Neural cell (in vitro differentiated cells): ENCODE data around the gene GRWD1. TPM values are rescaled to one million over a fixed set of nuclear protein-coding genes. Genes with fewer than 3 reads are reported as not detected.
"Not testable (repeated sequence)": the region's sequence is repeated elsewhere in the genome, so short reads cannot be mapped to it uniquely, and the experiment has no call there.

Experiments
- H2AFZ ChIP-seq: fragments of 200-600, 300-800 bp; sonication (generic), shearing (Covaris generic); 2 replicates; pipeline ENCODE4 v1.6.0; 2014; ENCODE audit warnings: low read depth, mild to moderate bottlenecking, antibody characterized with exemption, low read length, moderate library complexity
- H3F3A ChIP-seq: fragments of 200-600 bp; shearing (Covaris generic); 2 replicates; pipeline ENCODE4 v1.6.1; 2016; ENCODE audit warnings: mild to moderate bottlenecking, moderate library complexity, mixed read lengths, antibody characterized with exemption, low read length; ENCODE audit not compliant: insufficient read depth, poor library complexity, severe bottlenecking
- H3K27ac ChIP-seq: fragments of 200-600, 300-800 bp; sonication (generic), shearing (Covaris generic); 2 replicates; pipeline ENCODE4 v1.5.1; 2014; ENCODE audit warnings: mild to moderate bottlenecking, low read length, moderate library complexity
- H3K27me3 ChIP-seq: fragments of 300-800, 200-600 bp; sonication (generic), shearing (Covaris generic); 2 replicates; pipeline ENCODE4 v1.6.0; 2014; ENCODE audit warnings: mild to moderate bottlenecking, low read depth, low read length, moderate library complexity; ENCODE audit not compliant: insufficient read depth
- H3K36me3 ChIP-seq: fragments of 300-800, 200-600 bp; sonication (generic), shearing (Covaris generic); 2 replicates; pipeline ENCODE4 v1.5.1; 2014; ENCODE audit warnings: mild to moderate bottlenecking, antibody characterized with exemption, low read length, moderate library complexity; ENCODE audit not compliant: insufficient read depth
- H3K4me2 ChIP-seq: fragments of 300-800, 200-600 bp; sonication (generic), shearing (Covaris generic); 2 replicates; pipeline ENCODE4 v1.6.0; 2014; ENCODE audit warnings: mild to moderate bottlenecking, low read length
- H3K4me3 ChIP-seq: fragments of 300-800, 200-600 bp; sonication (generic), shearing (Covaris generic); 2 replicates; pipeline ENCODE4 v1.5.1; 2014; ENCODE audit warnings: mild to moderate bottlenecking, low read length, moderate library complexity
- H3K79me2 ChIP-seq: fragments of 200-600 bp; shearing (Covaris generic); replicated peaks from 2 replicates; pipeline ENCODE4 v1.6.0; 2014; ENCODE audit warnings: mild to moderate bottlenecking, low read length, moderate library complexity; ENCODE audit not compliant: insufficient read depth
- H3K9ac ChIP-seq: fragments of 300-800, 200-600 bp; sonication (generic), shearing (Covaris generic); 2 replicates; pipeline ENCODE4 v1.6.1; 2016; ENCODE audit warnings: mild to moderate bottlenecking, low read length, mixed read lengths
- H3K9me2 ChIP-seq: fragments of 200-600 bp; shearing (Covaris generic); 2 replicates; pipeline ENCODE4 v1.6.1; 2016; ENCODE audit warnings: mild to moderate bottlenecking, low read length, mixed read lengths; ENCODE audit not compliant: insufficient read depth
- H3K9me3 ChIP-seq: fragments of 200-600, 300-800 bp; sonication (generic), shearing (Covaris generic); 2 replicates; pipeline ENCODE4 v1.6.1; 2016; ENCODE audit warnings: mild to moderate bottlenecking, mixed run types, low read length, moderate library complexity, mixed read lengths
- H4K20me1 ChIP-seq: fragments of 200-600 bp; shearing (Covaris generic); 2 replicates; pipeline ENCODE4 v1.6.1; 2016; ENCODE audit warnings: mild to moderate bottlenecking, mixed run types; ENCODE audit not compliant: insufficient read depth
- CTCF ChIP-seq: fragments of 450-650 bp; IDR thresholded peaks from 2 replicates; pipeline ENCODE4 v1.5.1; 2014; ENCODE audit warnings: antibody characterized with exemption, mild to moderate bottlenecking, moderate library complexity; ENCODE audit not compliant: poor library complexity, severe bottlenecking
- EP300 ChIP-seq: fragments of 450-650 bp; conservative IDR thresholded peaks from 2 replicates; pipeline ENCODE4 v1.6.1; 2014; ENCODE audit warnings: antibody characterized with exemption, mild to moderate bottlenecking, moderate library complexity; ENCODE audit not compliant: poor library complexity, severe bottlenecking
- EZH2 ChIP-seq: fragments of 200-600, 300-800 bp; shearing (Covaris generic), sonication (generic); IDR thresholded peaks from 2 replicates; pipeline ENCODE4 v1.6.1; 2014; ENCODE audit warnings: antibody characterized with exemption, low read length, borderline replicate concordance, mild to moderate bottlenecking; ENCODE audit not compliant: insufficient read depth, poor library complexity, severe bottlenecking
- MXI1 ChIP-seq: fragments of 450-650 bp; conservative IDR thresholded peaks from 2 replicates; pipeline ENCODE4 v1.6.1; 2014; ENCODE audit warnings: antibody characterized with exemption, mild to moderate bottlenecking; ENCODE audit not compliant: poor library complexity, severe bottlenecking
- POLR2AphosphoS5 ChIP-seq: IDR thresholded peaks from 2 replicates; pipeline ENCODE4 v1.6.1; 2012
- RAD21 ChIP-seq: fragments of 450-650 bp; conservative IDR thresholded peaks from 2 replicates; pipeline ENCODE4 v1.6.1; 2014; ENCODE audit warnings: antibody characterized with exemption, mild to moderate bottlenecking, moderate library complexity
- REST ChIP-seq: IDR thresholded peaks from 2 replicates; pipeline ENCODE4 v1.6.1; 2012; ENCODE audit warnings: borderline replicate concordance
- SMC3 ChIP-seq: fragments of 450-650 bp; conservative IDR thresholded peaks from 2 replicates; pipeline ENCODE4 v1.6.1; 2014; ENCODE audit warnings: antibody characterized with exemption, mild to moderate bottlenecking, moderate library complexity; ENCODE audit not compliant: poor library complexity
- TAF1 ChIP-seq: IDR thresholded peaks from 2 replicates; pipeline ENCODE4 v1.6.1; 2012; ENCODE audit warnings: low read depth
- polyA plus RNA-seq: library from polyadenylated mRNA; depleted of rRNA; stranded (reverse); fragments of >200 nt; gene quantifications from 2 replicates; pipeline ENCODE4 v1.2.3, GENCODE V29; 2014

GRWD1 gene
- polyA plus RNA-seq, 1 donor from 2014 or later = 11.8 TPM

GRCh38 chr19:48487544-48487943 lies 41.8 kb downstream of the GRWD1 start:
- Histone ChIP-seq H3K9ac (no peak overlapping the region), H3F3A (no peaks in the 10 kb centered on the region), H3K9me2 (no peaks in the 10 kb centered on the region), H3K4me2 (no peak overlapping the region), H3K27me3 (no peaks in the 10 kb centered on the region), H3K4me3 (no peak overlapping the region), H3K9me3 (no peaks in the 10 kb centered on the region), H3K36me3 (no peaks in the 10 kb centered on the region), H3K79me2 (no peaks in the 10 kb centered on the region), H3K27ac (no peak overlapping the region), H2AFZ (no peak overlapping the region), H4K20me1 (no peaks in the 10 kb centered on the region)
- no peak for TF ChIP-seq SMC3
- no peak for TF ChIP-seq EZH2
- TF ChIP-seq RAD21 = no peak
- TF ChIP-seq REST = no peak
- TF ChIP-seq MXI1 = no peak
- no peak for TF ChIP-seq EP300
- no peak for TF ChIP-seq POLR2AphosphoS5
- no peak for TF ChIP-seq TAF1
- TF ChIP-seq CTCF = no peak

GRCh38 chr19:48487948-48488347 lies 42.2 kb downstream of the GRWD1 start:
- no peaks in the 10 kb centered on the region for H3K9me2 ChIP-seq
- no peak overlapping the region for H3K27ac ChIP-seq
- TF ChIP-seq POLR2AphosphoS5 = no peak
- TF ChIP-seq SMC3 = no peak
- TF ChIP-seq EP300 = no peak
- TF ChIP-seq RAD21 = no peak
- TF ChIP-seq MXI1 = no peak
- no peak for TF ChIP-seq EZH2
- TF ChIP-seq TAF1 = no peak
- TF ChIP-seq CTCF = no peak
- no peak for TF ChIP-seq REST
- no peaks in the 10 kb centered on the region for H3K79me2 ChIP-seq
- H3K9ac ChIP-seq = no peak overlapping the region
- no peak overlapping the region for H2AFZ ChIP-seq
- H3K9me3 ChIP-seq = no peaks in the 10 kb centered on the region
- H4K20me1 ChIP-seq = no peaks in the 10 kb centered on the region
- no peaks in the 10 kb centered on the region for H3F3A ChIP-seq
- no peak overlapping the region for H3K4me2 ChIP-seq
- no peaks in the 10 kb centered on the region for H3K27me3 ChIP-seq
- H3K36me3 ChIP-seq = no peaks in the 10 kb centered on the region
- H3K4me3 ChIP-seq = no peak overlapping the region

DNA sequence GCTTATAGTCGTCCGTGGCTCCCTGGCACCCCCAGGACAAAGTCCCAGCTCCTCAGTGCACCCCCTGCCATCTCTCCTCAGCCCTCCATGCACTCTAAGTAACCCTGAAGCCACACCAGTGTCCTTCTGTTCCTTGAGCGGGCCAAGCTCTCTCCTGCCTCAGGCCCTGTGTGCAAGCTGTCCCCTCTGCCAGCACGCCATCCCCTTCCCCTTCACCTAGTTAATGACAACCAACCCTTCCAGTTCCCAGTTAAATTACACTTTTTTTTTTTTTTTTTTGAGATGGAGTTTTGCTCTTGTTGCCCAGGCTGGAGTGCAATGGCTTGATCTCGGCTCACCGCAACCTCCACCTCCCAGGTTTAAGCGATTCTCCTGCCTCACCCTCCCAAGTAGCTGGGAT lies 42.7 kb downstream of the GRWD1 start:
- H3K27me3 ChIP-seq, H3K9me3 ChIP-seq, H3K27ac ChIP-seq, H3K9ac ChIP-seq, H3K79me2 ChIP-seq, H3K4me2 ChIP-seq, H3F3A ChIP-seq, H3K36me3 ChIP-seq, H3K4me3 ChIP-seq, H3K9me2 ChIP-seq, H2AFZ ChIP-seq, H4K20me1 ChIP-seq: not testable (repeated sequence)
